Measurements from ENCODE around the gene TMPRSS5.

- TF ChIP-seq CTCF (IDR thresholded peaks at IDR 0.05) = no peak
- no peak for TF ChIP-seq POLR2A (IDR thresholded peaks at IDR 0.05)
Measured at GRCh38 chr11:113725407-113725806, 19.3 kb upstream of the TMPRSS5 start.
